GM23338 (cell line): ENCODE measurements around the gene YAP1. TPM values are rescaled to one million over a fixed set of nuclear protein-coding genes. Genes with fewer than 3 reads are reported as not detected.

Experiments used
- ATAC-seq: fragments of 200-7000 bp; cut with Tn5 transposase; 3 replicates; pipeline ENCODE4 v1.9.1; 2020
- DNase-seq: peaks from one replicate; pipeline ENCODE4 v3.0.0-alpha.2; 2015; ENCODE audit warnings: low spot score
- H2AFZ ChIP-seq: fragments of 200-600 bp; sonication (generic); 2 replicates; pipeline ENCODE4 v1.8.0; 2016; ENCODE audit warnings: antibody characterized with exemption, mild to moderate bottlenecking, moderate library complexity
- H3F3A ChIP-seq: fragments of 200-600 bp; sonication (generic); replicated peaks from 2 replicates; pipeline ENCODE4 v1.8.0; 2017; ENCODE audit warnings: antibody characterized with exemption, mixed run types, low read depth
- H3K27ac ChIP-seq: fragments of 200-600 bp; sonication (generic); 2 replicates; pipeline ENCODE4 v1.6.1; 2016; ENCODE audit warnings: low read depth
- H3K27me3 ChIP-seq: fragments of 200-600 bp; sonication (generic); 2 replicates; pipeline ENCODE4 v1.8.0; 2016; ENCODE audit warnings: mild to moderate bottlenecking, mixed run types, moderate library complexity; ENCODE audit not compliant: insufficient read depth
- H3K36me3 ChIP-seq: fragments of 200-600 bp; sonication (generic); 2 replicates; pipeline ENCODE4 v1.8.0; 2016; ENCODE audit warnings: mild to moderate bottlenecking; ENCODE audit not compliant: insufficient read depth
- H3K4me1 ChIP-seq: fragments of 200-600 bp; sonication (generic); 2 replicates; pipeline ENCODE4 v1.8.0; 2016; ENCODE audit warnings: mild to moderate bottlenecking, moderate library complexity; ENCODE audit not compliant: insufficient read depth
- H3K4me2 ChIP-seq: fragments of 200-600 bp; sonication (generic); 2 replicates; pipeline ENCODE4 v1.7.1; 2017; ENCODE audit warnings: mixed run types
- H3K4me3 ChIP-seq: fragments of 200-600 bp; sonication (generic); 2 replicates; pipeline ENCODE4 v1.6.1; 2016; ENCODE audit warnings: mixed run types
- H3K79me2 ChIP-seq: fragments of 200-600 bp; sonication (generic); replicated peaks from 2 replicates; pipeline ENCODE4 v1.8.0; 2017; ENCODE audit warnings: mild to moderate bottlenecking; ENCODE audit not compliant: insufficient read depth
- H3K9me2 ChIP-seq: fragments of 200-600 bp; sonication (generic); 2 replicates; pipeline ENCODE4 v1.8.0; 2017; ENCODE audit not compliant: insufficient read depth
- H4K20me1 ChIP-seq: fragments of 200-600 bp; sonication (generic); replicated peaks from 2 replicates; pipeline ENCODE4 v1.8.0; 2017; ENCODE audit warnings: mild to moderate bottlenecking; ENCODE audit not compliant: insufficient read depth
- H3K27ac Mint-ChIP-seq: 2 replicates; pipeline ENCODE4 v1.8.0; 2020; ENCODE audit warnings: inconsistent platforms, mild to moderate bottlenecking, moderate library complexity, mixed read lengths
- H3K27me3 Mint-ChIP-seq: 3 replicates; pipeline ENCODE4 v1.8.0; 2022; ENCODE audit warnings: low read depth, mild to moderate bottlenecking, moderate library complexity, mixed read lengths, inconsistent platforms; ENCODE audit not compliant: insufficient read depth, poor library complexity
- H3K36me3 Mint-ChIP-seq: 3 replicates; pipeline ENCODE4 v1.8.0; 2021; ENCODE audit warnings: low read depth, mild to moderate bottlenecking, inconsistent platforms, moderate library complexity, mixed read lengths
- H3K4me1 Mint-ChIP-seq: 3 replicates; pipeline ENCODE4 v1.8.0; 2020; ENCODE audit warnings: mild to moderate bottlenecking, inconsistent platforms, mixed read lengths
- H3K4me3 Mint-ChIP-seq: 3 replicates; pipeline ENCODE4 v1.8.0; 2021; ENCODE audit warnings: moderate library complexity, mild to moderate bottlenecking, inconsistent platforms, mixed read lengths
- H3K9me3 Mint-ChIP-seq: 3 replicates; pipeline ENCODE4 v1.8.0; 2020; ENCODE audit warnings: moderate library complexity, mild to moderate bottlenecking, inconsistent platforms, mixed read lengths
- CREB1 ChIP-seq: fragments of 250-450 bp; sonication (Bioruptor Pico); IDR thresholded peaks from 2 replicates; pipeline ENCODE4 v1.5.0; 2020; ENCODE audit warnings: low read depth, mild to moderate bottlenecking, moderate library complexity
- EZH2 ChIP-seq: fragments of 200-600 bp; sonication (generic); IDR thresholded peaks from one replicate; pipeline ENCODE4 v1.8.0; 2017; ENCODE audit warnings: antibody characterized with exemption, mild to moderate bottlenecking, low read depth; ENCODE audit not compliant: unreplicated experiment
- NANOG ChIP-seq: IDR thresholded peaks from 2 replicates; pipeline ENCODE4 v1.6.1; 2016; ENCODE audit warnings: antibody characterized with exemption, borderline replicate concordance
- STAT1 ChIP-seq: IDR thresholded peaks from one replicate; pipeline ENCODE4 v1.6.1; 2016; ENCODE audit warnings: antibody characterized with exemption; ENCODE audit not compliant: unreplicated experiment
- polyA plus RNA-seq: library from polyadenylated mRNA; unstranded; fragments of >200 nt; fragmentation: Nextera tagmentation; extraction: Ambion mirVana; gene quantifications from 2 replicates; pipeline ENCODE4 v1.2.1, GENCODE V29; 2016
- total RNA-seq: library from RNA; depleted of rRNA; stranded (reverse); fragments of >200 nt; shearing (Covaris generic); gene quantifications from 2 replicates; pipeline ENCODE4 v1.2.3, GENCODE V29; 2014
- TF ChIP-seq, protein P1 (sequence below), 2 experiments: fragments of 200-600 bp in 1 of 2; sonication (generic) in 1 of 2; conservative IDR thresholded peaks; 2 replicates each; pipeline versions ENCODE4 v1.5.1 to v1.6.1; 2016 to 2017; ENCODE audit warnings: antibody characterized with exemption in 2 of 2, low read depth in 2 of 2, mild to moderate bottlenecking in 2 of 2, moderate library complexity in 1 of 2
- TF ChIP-seq, protein P2 (sequence below): IDR thresholded peaks from one replicate; pipeline ENCODE4 v1.6.1; 2018; ENCODE audit warnings: antibody characterized with exemption; ENCODE audit not compliant: unreplicated experiment
- TF ChIP-seq, protein P3 (sequence below): fragments of 250-450 bp; sonication (Bioruptor Pico); IDR thresholded peaks from 2 replicates; pipeline ENCODE4 v1.5.0; 2020; ENCODE audit warnings: mild to moderate bottlenecking, moderate library complexity

YAP1 gene
- total and polyA plus RNA-seq, 2 experiments from 2014 or later, result 17.2 to 155 TPM

DNA sequence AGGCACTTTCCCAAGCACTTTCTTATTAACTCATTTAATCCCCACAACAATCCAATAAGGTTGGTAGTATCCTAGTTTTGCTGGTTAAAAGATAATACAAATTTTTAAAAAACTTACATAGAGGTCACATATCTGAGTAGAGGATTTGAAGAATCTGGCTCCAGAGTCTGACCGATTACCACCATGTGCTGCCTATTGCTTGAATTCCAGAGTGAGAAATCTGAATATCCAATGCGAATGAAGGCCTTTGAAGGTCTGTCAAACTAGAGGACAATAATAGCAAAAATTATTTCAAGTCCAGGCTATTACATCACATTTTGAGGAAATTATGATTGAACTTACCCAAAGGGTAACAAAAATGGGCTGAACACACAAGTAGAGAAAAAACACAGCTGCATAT, 129.2 kb downstream of the YAP1 start:
- H3K9me2 ChIP-seq, result no peaks in the 10 kb centered on the region
- H3K4me3 Mint-ChIP-seq, result no peak overlapping the region
- no peak overlapping the region for H3K4me3 ChIP-seq
- peaks cover 4% of the 10 kb centered on the region; the same call in 1 of the 3 replicates for H3K9me3 Mint-ChIP-seq
- H3K27ac ChIP-seq, result no peak overlapping the region
- peaks cover 3% of the 10 kb centered on the region for H3K27me3 Mint-ChIP-seq
- H3K4me1 ChIP-seq, result peaks cover 11% of the 10 kb centered on the region
- H3K27ac Mint-ChIP-seq, result no peak overlapping the region
- no peaks in the 10 kb centered on the region for H3K36me3 Mint-ChIP-seq
- no peaks in the 10 kb centered on the region for H3F3A ChIP-seq
- no peak overlapping the region for H2AFZ ChIP-seq
- TF ChIP-seq NANOG (no peak), EZH2 (no peak), CREB1 (CRISPR knock-in tag) (no peak)
- TF ChIP-seq, protein P1, sequence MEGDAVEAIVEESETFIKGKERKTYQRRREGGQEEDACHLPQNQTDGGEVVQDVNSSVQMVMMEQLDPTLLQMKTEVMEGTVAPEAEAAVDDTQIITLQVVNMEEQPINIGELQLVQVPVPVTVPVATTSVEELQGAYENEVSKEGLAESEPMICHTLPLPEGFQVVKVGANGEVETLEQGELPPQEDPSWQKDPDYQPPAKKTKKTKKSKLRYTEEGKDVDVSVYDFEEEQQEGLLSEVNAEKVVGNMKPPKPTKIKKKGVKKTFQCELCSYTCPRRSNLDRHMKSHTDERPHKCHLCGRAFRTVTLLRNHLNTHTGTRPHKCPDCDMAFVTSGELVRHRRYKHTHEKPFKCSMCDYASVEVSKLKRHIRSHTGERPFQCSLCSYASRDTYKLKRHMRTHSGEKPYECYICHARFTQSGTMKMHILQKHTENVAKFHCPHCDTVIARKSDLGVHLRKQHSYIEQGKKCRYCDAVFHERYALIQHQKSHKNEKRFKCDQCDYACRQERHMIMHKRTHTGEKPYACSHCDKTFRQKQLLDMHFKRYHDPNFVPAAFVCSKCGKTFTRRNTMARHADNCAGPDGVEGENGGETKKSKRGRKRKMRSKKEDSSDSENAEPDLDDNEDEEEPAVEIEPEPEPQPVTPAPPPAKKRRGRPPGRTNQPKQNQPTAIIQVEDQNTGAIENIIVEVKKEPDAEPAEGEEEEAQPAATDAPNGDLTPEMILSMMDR (conservative IDR thresholded peaks at IDR 0.05; ENCODE audit: low read depth in 2 of 2), result no peak
- TF ChIP-seq, protein P2, sequence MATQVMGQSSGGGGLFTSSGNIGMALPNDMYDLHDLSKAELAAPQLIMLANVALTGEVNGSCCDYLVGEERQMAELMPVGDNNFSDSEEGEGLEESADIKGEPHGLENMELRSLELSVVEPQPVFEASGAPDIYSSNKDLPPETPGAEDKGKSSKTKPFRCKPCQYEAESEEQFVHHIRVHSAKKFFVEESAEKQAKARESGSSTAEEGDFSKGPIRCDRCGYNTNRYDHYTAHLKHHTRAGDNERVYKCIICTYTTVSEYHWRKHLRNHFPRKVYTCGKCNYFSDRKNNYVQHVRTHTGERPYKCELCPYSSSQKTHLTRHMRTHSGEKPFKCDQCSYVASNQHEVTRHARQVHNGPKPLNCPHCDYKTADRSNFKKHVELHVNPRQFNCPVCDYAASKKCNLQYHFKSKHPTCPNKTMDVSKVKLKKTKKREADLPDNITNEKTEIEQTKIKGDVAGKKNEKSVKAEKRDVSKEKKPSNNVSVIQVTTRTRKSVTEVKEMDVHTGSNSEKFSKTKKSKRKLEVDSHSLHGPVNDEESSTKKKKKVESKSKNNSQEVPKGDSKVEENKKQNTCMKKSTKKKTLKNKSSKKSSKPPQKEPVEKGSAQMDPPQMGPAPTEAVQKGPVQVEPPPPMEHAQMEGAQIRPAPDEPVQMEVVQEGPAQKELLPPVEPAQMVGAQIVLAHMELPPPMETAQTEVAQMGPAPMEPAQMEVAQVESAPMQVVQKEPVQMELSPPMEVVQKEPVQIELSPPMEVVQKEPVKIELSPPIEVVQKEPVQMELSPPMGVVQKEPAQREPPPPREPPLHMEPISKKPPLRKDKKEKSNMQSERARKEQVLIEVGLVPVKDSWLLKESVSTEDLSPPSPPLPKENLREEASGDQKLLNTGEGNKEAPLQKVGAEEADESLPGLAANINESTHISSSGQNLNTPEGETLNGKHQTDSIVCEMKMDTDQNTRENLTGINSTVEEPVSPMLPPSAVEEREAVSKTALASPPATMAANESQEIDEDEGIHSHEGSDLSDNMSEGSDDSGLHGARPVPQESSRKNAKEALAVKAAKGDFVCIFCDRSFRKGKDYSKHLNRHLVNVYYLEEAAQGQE, result no peak
- H3K4me1 Mint-ChIP-seq, result peaks cover 25% of the 10 kb centered on the region; the same call in 2 of the 3 replicates
- no peaks in the 10 kb centered on the region for H3K79me2 ChIP-seq
- H3K27me3 ChIP-seq, result no peaks in the 10 kb centered on the region
- no peak overlapping the region for H3K4me2 ChIP-seq
- DNase-seq (no peak), ATAC-seq (no peak)
- H3K36me3 ChIP-seq, result no peaks in the 10 kb centered on the region
- no peaks in the 10 kb centered on the region for H4K20me1 ChIP-seq

DNA sequence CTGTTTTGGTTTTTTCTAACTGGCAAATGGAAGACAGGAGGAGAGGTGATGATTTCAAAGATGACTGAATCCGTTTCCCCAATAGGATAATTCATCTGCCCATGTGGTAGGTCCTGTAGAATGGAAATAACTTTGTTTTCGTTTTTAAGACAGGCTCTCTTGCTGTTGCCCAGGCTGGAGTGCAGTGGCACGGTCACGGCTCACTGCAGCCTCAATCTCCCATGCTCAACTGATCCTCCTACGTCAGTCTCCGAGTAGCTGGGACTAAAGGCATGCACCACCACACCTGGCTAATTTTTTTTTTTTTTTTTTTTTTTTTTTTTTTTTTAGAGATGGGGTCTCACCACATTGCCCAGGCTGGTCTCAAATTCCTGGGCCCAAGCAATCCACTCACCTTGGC, 129.7 kb downstream of the YAP1 start:
- no peak for DNase-seq
- peaks cover 21% of the 10 kb centered on the region; the same call in 2 of the 3 replicates for H3K4me1 Mint-ChIP-seq
- H3K27ac Mint-ChIP-seq, result no peak overlapping the region
- peaks cover 5% of the 10 kb centered on the region for H3K27me3 Mint-ChIP-seq
- no peak overlapping the region for H2AFZ ChIP-seq
- no peak overlapping the region for H3K4me3 ChIP-seq
- H3K9me2 ChIP-seq, result no peaks in the 10 kb centered on the region
- H3K36me3 ChIP-seq, result no peaks in the 10 kb centered on the region
- no peaks in the 10 kb centered on the region for H3F3A ChIP-seq
- H3K27me3 ChIP-seq, result no peaks in the 10 kb centered on the region
- no peak overlapping the region for H3K4me2 ChIP-seq
- H3K79me2 ChIP-seq, result no peaks in the 10 kb centered on the region
- H3K36me3 Mint-ChIP-seq, result no peaks in the 10 kb centered on the region
- ATAC-seq, result no peak
- no peak overlapping the region for H3K4me3 Mint-ChIP-seq
- H3K27ac ChIP-seq, result no peak overlapping the region
- H3K4me1 ChIP-seq, result peaks cover 7% of the 10 kb centered on the region
- no peaks in the 10 kb centered on the region for H4K20me1 ChIP-seq
- H3K9me3 Mint-ChIP-seq, result peaks cover 4% of the 10 kb centered on the region; the same call in 1 of the 3 replicates
- TF ChIP-seq, protein P3, sequence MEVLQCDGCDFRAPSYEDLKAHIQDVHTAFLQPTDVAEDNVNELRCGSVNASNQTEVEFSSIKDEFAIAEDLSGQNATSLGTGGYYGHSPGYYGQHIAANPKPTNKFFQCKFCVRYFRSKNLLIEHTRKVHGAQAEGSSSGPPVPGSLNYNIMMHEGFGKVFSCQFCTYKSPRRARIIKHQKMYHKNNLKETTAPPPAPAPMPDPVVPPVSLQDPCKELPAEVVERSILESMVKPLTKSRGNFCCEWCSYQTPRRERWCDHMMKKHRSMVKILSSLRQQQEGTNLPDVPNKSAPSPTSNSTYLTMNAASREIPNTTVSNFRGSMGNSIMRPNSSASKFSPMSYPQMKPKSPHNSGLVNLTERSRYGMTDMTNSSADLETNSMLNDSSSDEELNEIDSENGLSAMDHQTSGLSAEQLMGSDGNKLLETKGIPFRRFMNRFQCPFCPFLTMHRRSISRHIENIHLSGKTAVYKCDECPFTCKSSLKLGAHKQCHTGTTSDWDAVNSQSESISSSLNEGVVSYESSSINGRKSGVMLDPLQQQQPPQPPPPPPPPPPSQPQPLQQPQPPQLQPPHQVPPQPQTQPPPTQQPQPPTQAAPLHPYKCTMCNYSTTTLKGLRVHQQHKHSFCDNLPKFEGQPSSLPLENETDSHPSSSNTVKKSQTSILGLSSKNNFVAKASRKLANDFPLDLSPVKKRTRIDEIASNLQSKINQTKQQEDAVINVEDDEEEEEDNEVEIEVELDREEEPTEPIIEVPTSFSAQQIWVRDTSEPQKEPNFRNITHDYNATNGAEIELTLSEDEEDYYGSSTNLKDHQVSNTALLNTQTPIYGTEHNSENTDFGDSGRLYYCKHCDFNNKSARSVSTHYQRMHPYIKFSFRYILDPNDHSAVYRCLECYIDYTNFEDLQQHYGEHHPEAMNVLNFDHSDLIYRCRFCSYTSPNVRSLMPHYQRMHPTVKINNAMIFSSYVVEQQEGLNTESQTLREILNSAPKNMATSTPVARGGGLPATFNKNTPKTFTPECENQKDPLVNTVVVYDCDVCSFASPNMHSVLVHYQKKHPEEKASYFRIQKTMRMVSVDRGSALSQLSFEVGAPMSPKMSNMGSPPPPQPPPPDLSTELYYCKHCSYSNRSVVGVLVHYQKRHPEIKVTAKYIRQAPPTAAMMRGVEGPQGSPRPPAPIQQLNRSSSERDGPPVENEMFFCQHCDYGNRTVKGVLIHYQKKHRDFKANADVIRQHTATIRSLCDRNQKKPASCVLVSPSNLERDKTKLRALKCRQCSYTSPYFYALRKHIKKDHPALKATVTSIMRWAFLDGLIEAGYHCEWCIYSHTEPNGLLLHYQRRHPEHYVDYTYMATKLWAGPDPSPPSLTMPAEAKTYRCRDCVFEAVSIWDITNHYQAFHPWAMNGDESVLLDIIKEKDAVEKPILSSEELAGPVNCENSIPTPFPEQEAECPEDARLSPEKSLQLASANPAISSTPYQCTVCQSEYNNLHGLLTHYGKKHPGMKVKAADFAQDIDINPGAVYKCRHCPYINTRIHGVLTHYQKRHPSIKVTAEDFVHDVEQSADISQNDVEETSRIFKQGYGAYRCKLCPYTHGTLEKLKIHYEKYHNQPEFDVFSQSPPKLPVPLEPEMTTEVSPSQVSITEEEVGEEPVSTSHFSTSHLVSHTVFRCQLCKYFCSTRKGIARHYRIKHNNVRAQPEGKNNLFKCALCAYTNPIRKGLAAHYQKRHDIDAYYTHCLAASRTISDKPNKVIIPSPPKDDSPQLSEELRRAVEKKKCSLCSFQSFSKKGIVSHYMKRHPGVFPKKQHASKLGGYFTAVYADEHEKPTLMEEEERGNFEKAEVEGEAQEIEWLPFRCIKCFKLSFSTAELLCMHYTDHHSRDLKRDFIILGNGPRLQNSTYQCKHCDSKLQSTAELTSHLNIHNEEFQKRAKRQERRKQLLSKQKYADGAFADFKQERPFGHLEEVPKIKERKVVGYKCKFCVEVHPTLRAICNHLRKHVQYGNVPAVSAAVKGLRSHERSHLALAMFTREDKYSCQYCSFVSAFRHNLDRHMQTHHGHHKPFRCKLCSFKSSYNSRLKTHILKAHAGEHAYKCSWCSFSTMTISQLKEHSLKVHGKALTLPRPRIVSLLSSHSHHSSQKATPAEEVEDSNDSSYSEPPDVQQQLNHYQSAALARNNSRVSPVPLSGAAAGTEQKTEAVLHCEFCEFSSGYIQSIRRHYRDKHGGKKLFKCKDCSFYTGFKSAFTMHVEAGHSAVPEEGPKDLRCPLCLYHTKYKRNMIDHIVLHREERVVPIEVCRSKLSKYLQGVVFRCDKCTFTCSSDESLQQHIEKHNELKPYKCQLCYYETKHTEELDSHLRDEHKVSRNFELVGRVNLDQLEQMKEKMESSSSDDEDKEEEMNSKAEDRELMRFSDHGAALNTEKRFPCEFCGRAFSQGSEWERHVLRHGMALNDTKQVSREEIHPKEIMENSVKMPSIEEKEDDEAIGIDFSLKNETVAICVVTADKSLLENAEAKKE (CRISPR knock-in tag), result no peak
- TF ChIP-seq EZH2 (no peak), NANOG (no peak), STAT1 (no peak)
